K562 (cell line): ENCODE data around the gene PRPSAP1.

Experiments
- CHD4 ChIP-seq: fragments of 200-600 bp; sonication (generic); IDR thresholded peaks from 3 replicates; pipeline ENCODE4 v1.6.1; 2012; ENCODE audit warnings: low read depth, mild to moderate bottlenecking, mixed read lengths, low read length, inconsistent platforms; ENCODE audit not compliant: insufficient read depth, insufficient replicate concordance, poor library complexity, severe bottlenecking
- E2F5 ChIP-seq: sonication (generic); formaldehyde crosslinking; IDR thresholded peaks from 2 replicates; pipeline ENCODE4 v1.8.0; 2022; ENCODE audit warnings: mild to moderate bottlenecking, missing genetic modification reagents
- ZNF445 ChIP-seq: fragments of 250-450 bp; sonication (Bioruptor Pico); IDR thresholded peaks from 2 replicates; pipeline ENCODE4 v1.4.0; 2020; ENCODE audit warnings: low read depth, mild to moderate bottlenecking, moderate library complexity
- TF ChIP-seq, protein P1 (sequence below): sonication (generic); formaldehyde crosslinking; IDR thresholded peaks from 2 replicates; pipeline ENCODE4 v1.9.0; 2022; ENCODE audit warnings: mild to moderate bottlenecking, missing genetic modification reagents

GRCh38 chr17:76304226-76305134 lies 49.2 kb downstream of the PRPSAP1 start:
- TF ChIP-seq ZNF445 (no peak), CHD4 (no peak), E2F5 (CRISPR knock-in tag) (no peak)
- TF ChIP-seq, protein P1, sequence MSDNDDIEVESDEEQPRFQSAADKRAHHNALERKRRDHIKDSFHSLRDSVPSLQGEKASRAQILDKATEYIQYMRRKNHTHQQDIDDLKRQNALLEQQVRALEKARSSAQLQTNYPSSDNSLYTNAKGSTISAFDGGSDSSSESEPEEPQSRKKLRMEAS = no peak
